EL (cell line): ENCODE data around the gene DNAJB8.

Source experiments
- DNase-seq: peaks from one replicate; pipeline ENCODE4 v3.0.0-alpha.2; 2016

Gene DNAJB8

GRCh38 chr3:128493570-128494366 lies 27.1 kb upstream of the DNAJB8 start:
- DNase-seq, result no peak

GRCh38 chr3:128492671-128493569 lies 26.2 kb upstream of the DNAJB8 start, which contains the start of gene GATA2:
GATA2 (minus strand) TSS chr3:128493201; CDS start chr3:128487031, 6,170 bp downstream.
- no peak for DNase-seq

GRCh38 chr3:128491941-128492670 lies 25.4 kb upstream of the DNAJB8 start:
- DNase-seq, result no peak

- DNase-seq, result no peak
Observed at GRCh38 chr3:128491691-128491940, 24.9 kb upstream of the DNAJB8 start.

- no peak for DNase-seq
Observed at GRCh38 chr3:128490915-128491690, 24.4 kb upstream of the DNAJB8 start.

- no peak for DNase-seq
Observed at GRCh38 chr3:128490650-128490914, 23.9 kb upstream of the DNAJB8 start.

GRCh38 chr3:128489927-128490649 lies 23.4 kb upstream of the DNAJB8 start:
- DNase-seq, result peak; percentile 63

- DNase-seq, result no peak
Observed at GRCh38 chr3:128489674-128489926, 22.9 kb upstream of the DNAJB8 start.

GRCh38 chr3:128488991-128489673 lies 22.4 kb upstream of the DNAJB8 start:
- peak; percentile 81 for DNase-seq

- peak; percentile 60 for DNase-seq
Observed at GRCh38 chr3:128488636-128488990, 21.9 kb upstream of the DNAJB8 start.

GRCh38 chr3:128487813-128488635 lies 21.3 kb upstream of the DNAJB8 start:
- DNase-seq, result peak; percentile 95

- no peak for DNase-seq
Observed at GRCh38 chr3:128487538-128487812, 20.8 kb upstream of the DNAJB8 start.

- DNase-seq, result peak; percentile 56
Observed at GRCh38 chr3:128486681-128487537, 20.2 kb upstream of the DNAJB8 start.

- DNase-seq, result no peak
Observed at GRCh38 chr3:128486205-128486628, 19.5 kb upstream of the DNAJB8 start.

GRCh38 chr3:128485282-128486204 lies 18.9 kb upstream of the DNAJB8 start:
- DNase-seq, result no peak

GRCh38 chr3:128484404-128485281 lies 18.0 kb upstream of the DNAJB8 start:
- peak; percentile 41 for DNase-seq

- no peak for DNase-seq
Observed at GRCh38 chr3:128483657-128484403, 17.1 kb upstream of the DNAJB8 start.
